Neural cell (in vitro differentiated cells): ENCODE results near the gene GAB1. TPM values are rescaled to one million over a fixed set of nuclear protein-coding genes. Genes with fewer than 3 reads are reported as not detected.

Experiments
- H2AFZ ChIP-seq: fragments of 200-600, 300-800 bp; sonication (generic), shearing (Covaris generic); 2 replicates; pipeline ENCODE4 v1.6.0; 2014; ENCODE audit warnings: low read depth, mild to moderate bottlenecking, antibody characterized with exemption, low read length, moderate library complexity
- H3F3A ChIP-seq: fragments of 200-600 bp; shearing (Covaris generic); 2 replicates; pipeline ENCODE4 v1.6.1; 2016; ENCODE audit warnings: mild to moderate bottlenecking, moderate library complexity, mixed read lengths, antibody characterized with exemption, low read length; ENCODE audit not compliant: insufficient read depth, poor library complexity, severe bottlenecking
- H3K27ac ChIP-seq: fragments of 200-600, 300-800 bp; sonication (generic), shearing (Covaris generic); 2 replicates; pipeline ENCODE4 v1.5.1; 2014; ENCODE audit warnings: mild to moderate bottlenecking, low read length, moderate library complexity
- H3K27me3 ChIP-seq: fragments of 300-800, 200-600 bp; sonication (generic), shearing (Covaris generic); 2 replicates; pipeline ENCODE4 v1.6.0; 2014; ENCODE audit warnings: mild to moderate bottlenecking, low read depth, low read length, moderate library complexity; ENCODE audit not compliant: insufficient read depth
- H3K36me3 ChIP-seq: fragments of 300-800, 200-600 bp; sonication (generic), shearing (Covaris generic); 2 replicates; pipeline ENCODE4 v1.5.1; 2014; ENCODE audit warnings: mild to moderate bottlenecking, antibody characterized with exemption, low read length, moderate library complexity; ENCODE audit not compliant: insufficient read depth
- H3K4me2 ChIP-seq: fragments of 300-800, 200-600 bp; sonication (generic), shearing (Covaris generic); 2 replicates; pipeline ENCODE4 v1.6.0; 2014; ENCODE audit warnings: mild to moderate bottlenecking, low read length
- H3K4me3 ChIP-seq: fragments of 300-800, 200-600 bp; sonication (generic), shearing (Covaris generic); 2 replicates; pipeline ENCODE4 v1.5.1; 2014; ENCODE audit warnings: mild to moderate bottlenecking, low read length, moderate library complexity
- H3K79me2 ChIP-seq: fragments of 200-600 bp; shearing (Covaris generic); replicated peaks from 2 replicates; pipeline ENCODE4 v1.6.0; 2014; ENCODE audit warnings: mild to moderate bottlenecking, low read length, moderate library complexity; ENCODE audit not compliant: insufficient read depth
- H3K9ac ChIP-seq: fragments of 300-800, 200-600 bp; sonication (generic), shearing (Covaris generic); 2 replicates; pipeline ENCODE4 v1.6.1; 2016; ENCODE audit warnings: mild to moderate bottlenecking, low read length, mixed read lengths
- H3K9me2 ChIP-seq: fragments of 200-600 bp; shearing (Covaris generic); 2 replicates; pipeline ENCODE4 v1.6.1; 2016; ENCODE audit warnings: mild to moderate bottlenecking, low read length, mixed read lengths; ENCODE audit not compliant: insufficient read depth
- H3K9me3 ChIP-seq: fragments of 200-600, 300-800 bp; sonication (generic), shearing (Covaris generic); 2 replicates; pipeline ENCODE4 v1.6.1; 2016; ENCODE audit warnings: mild to moderate bottlenecking, mixed run types, low read length, moderate library complexity, mixed read lengths
- H4K20me1 ChIP-seq: fragments of 200-600 bp; shearing (Covaris generic); 2 replicates; pipeline ENCODE4 v1.6.1; 2016; ENCODE audit warnings: mild to moderate bottlenecking, mixed run types; ENCODE audit not compliant: insufficient read depth
- EP300 ChIP-seq: fragments of 450-650 bp; conservative IDR thresholded peaks from 2 replicates; pipeline ENCODE4 v1.6.1; 2014; ENCODE audit warnings: antibody characterized with exemption, mild to moderate bottlenecking, moderate library complexity; ENCODE audit not compliant: poor library complexity, severe bottlenecking
- EZH2 ChIP-seq: fragments of 200-600, 300-800 bp; shearing (Covaris generic), sonication (generic); IDR thresholded peaks from 2 replicates; pipeline ENCODE4 v1.6.1; 2014; ENCODE audit warnings: antibody characterized with exemption, low read length, borderline replicate concordance, mild to moderate bottlenecking; ENCODE audit not compliant: insufficient read depth, poor library complexity, severe bottlenecking
- MXI1 ChIP-seq: fragments of 450-650 bp; conservative IDR thresholded peaks from 2 replicates; pipeline ENCODE4 v1.6.1; 2014; ENCODE audit warnings: antibody characterized with exemption, mild to moderate bottlenecking; ENCODE audit not compliant: poor library complexity, severe bottlenecking
- POLR2AphosphoS5 ChIP-seq: IDR thresholded peaks from 2 replicates; pipeline ENCODE4 v1.6.1; 2012
- RAD21 ChIP-seq: fragments of 450-650 bp; conservative IDR thresholded peaks from 2 replicates; pipeline ENCODE4 v1.6.1; 2014; ENCODE audit warnings: antibody characterized with exemption, mild to moderate bottlenecking, moderate library complexity
- SMC3 ChIP-seq: fragments of 450-650 bp; conservative IDR thresholded peaks from 2 replicates; pipeline ENCODE4 v1.6.1; 2014; ENCODE audit warnings: antibody characterized with exemption, mild to moderate bottlenecking, moderate library complexity; ENCODE audit not compliant: poor library complexity
- TAF1 ChIP-seq: IDR thresholded peaks from 2 replicates; pipeline ENCODE4 v1.6.1; 2012; ENCODE audit warnings: low read depth
- polyA plus RNA-seq: library from polyadenylated mRNA; depleted of rRNA; stranded (reverse); fragments of >200 nt; gene quantifications from 2 replicates; pipeline ENCODE4 v1.2.3, GENCODE V29; 2014
- TF ChIP-seq, protein P1 (sequence below): IDR thresholded peaks from 2 replicates; pipeline ENCODE4 v1.6.1; 2012; ENCODE audit warnings: borderline replicate concordance
- TF ChIP-seq, protein P2 (sequence below): fragments of 450-650 bp; IDR thresholded peaks from 2 replicates; pipeline ENCODE4 v1.5.1; 2014; ENCODE audit warnings: antibody characterized with exemption, mild to moderate bottlenecking, moderate library complexity; ENCODE audit not compliant: poor library complexity, severe bottlenecking

Gene GAB1
- polyA plus RNA-seq, 1 donor from 2014 or later: 2.4 TPM

DNA sequence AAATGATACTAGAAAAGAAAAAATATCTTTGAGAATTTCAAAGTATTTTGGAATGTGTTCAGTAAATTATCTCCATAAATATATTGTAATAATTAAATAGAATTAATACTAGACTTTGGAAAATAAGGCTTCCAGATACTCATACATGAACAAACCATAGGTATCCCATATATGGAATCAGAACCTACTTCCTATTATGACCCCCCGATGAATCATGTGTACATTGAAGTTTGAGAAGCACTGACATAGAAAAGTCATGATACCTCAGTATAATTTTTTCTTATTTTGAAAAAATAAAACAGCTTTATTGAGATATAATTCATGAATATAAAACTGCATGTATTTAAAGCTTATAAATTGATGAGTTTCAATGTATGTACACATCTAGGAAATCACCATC is 149.6 kb downstream of the GAB1 start:
- no peak overlapping the region for H3K4me2 ChIP-seq
- H3K36me3 ChIP-seq: no peaks in the 10 kb centered on the region
- H4K20me1 ChIP-seq: no peaks in the 10 kb centered on the region
- H3K9ac ChIP-seq: no peak overlapping the region
- H3K79me2 ChIP-seq: no peaks in the 10 kb centered on the region
- no peaks in the 10 kb centered on the region for H3K27me3 ChIP-seq
- H3F3A ChIP-seq: no peaks in the 10 kb centered on the region
- TF ChIP-seq RAD21: no peak
- TF ChIP-seq MXI1: no peak
- TF ChIP-seq, protein P1, sequence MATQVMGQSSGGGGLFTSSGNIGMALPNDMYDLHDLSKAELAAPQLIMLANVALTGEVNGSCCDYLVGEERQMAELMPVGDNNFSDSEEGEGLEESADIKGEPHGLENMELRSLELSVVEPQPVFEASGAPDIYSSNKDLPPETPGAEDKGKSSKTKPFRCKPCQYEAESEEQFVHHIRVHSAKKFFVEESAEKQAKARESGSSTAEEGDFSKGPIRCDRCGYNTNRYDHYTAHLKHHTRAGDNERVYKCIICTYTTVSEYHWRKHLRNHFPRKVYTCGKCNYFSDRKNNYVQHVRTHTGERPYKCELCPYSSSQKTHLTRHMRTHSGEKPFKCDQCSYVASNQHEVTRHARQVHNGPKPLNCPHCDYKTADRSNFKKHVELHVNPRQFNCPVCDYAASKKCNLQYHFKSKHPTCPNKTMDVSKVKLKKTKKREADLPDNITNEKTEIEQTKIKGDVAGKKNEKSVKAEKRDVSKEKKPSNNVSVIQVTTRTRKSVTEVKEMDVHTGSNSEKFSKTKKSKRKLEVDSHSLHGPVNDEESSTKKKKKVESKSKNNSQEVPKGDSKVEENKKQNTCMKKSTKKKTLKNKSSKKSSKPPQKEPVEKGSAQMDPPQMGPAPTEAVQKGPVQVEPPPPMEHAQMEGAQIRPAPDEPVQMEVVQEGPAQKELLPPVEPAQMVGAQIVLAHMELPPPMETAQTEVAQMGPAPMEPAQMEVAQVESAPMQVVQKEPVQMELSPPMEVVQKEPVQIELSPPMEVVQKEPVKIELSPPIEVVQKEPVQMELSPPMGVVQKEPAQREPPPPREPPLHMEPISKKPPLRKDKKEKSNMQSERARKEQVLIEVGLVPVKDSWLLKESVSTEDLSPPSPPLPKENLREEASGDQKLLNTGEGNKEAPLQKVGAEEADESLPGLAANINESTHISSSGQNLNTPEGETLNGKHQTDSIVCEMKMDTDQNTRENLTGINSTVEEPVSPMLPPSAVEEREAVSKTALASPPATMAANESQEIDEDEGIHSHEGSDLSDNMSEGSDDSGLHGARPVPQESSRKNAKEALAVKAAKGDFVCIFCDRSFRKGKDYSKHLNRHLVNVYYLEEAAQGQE: no peak
- no peak for TF ChIP-seq EP300
- no peak for TF ChIP-seq EZH2
- TF ChIP-seq SMC3: no peak
- TF ChIP-seq TAF1: no peak
- no peak for TF ChIP-seq POLR2AphosphoS5
- TF ChIP-seq, protein P2, sequence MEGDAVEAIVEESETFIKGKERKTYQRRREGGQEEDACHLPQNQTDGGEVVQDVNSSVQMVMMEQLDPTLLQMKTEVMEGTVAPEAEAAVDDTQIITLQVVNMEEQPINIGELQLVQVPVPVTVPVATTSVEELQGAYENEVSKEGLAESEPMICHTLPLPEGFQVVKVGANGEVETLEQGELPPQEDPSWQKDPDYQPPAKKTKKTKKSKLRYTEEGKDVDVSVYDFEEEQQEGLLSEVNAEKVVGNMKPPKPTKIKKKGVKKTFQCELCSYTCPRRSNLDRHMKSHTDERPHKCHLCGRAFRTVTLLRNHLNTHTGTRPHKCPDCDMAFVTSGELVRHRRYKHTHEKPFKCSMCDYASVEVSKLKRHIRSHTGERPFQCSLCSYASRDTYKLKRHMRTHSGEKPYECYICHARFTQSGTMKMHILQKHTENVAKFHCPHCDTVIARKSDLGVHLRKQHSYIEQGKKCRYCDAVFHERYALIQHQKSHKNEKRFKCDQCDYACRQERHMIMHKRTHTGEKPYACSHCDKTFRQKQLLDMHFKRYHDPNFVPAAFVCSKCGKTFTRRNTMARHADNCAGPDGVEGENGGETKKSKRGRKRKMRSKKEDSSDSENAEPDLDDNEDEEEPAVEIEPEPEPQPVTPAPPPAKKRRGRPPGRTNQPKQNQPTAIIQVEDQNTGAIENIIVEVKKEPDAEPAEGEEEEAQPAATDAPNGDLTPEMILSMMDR: no peak
- no peak overlapping the region for H2AFZ ChIP-seq
- no peak overlapping the region for H3K27ac ChIP-seq
- no peaks in the 10 kb centered on the region for H3K9me3 ChIP-seq
- H3K9me2 ChIP-seq: no peaks in the 10 kb centered on the region
- no peak overlapping the region for H3K4me3 ChIP-seq

DNA sequence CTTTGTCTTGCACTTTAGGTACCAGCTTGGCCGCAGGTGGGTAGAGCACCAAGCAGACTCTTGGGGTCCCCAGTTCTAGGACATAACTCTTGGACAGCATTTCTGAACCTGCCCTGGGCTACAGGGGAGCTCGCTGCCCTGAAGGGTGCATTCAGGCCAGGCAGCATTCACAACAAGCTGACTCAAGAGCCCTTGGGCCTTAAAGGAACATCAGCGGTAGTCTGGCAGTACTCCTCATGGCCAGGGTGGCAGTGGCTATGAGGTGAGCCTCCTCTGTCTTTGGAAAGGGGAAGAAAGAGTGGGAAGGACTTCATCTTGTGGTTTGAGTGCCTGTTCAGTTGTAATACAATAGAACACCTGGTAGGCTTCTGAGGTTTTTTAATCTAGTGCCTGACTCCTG is 152.0 kb downstream of the GAB1 start:
- Histone ChIP-seq H3K4me3 (no peak overlapping the region), H3K36me3 (no peaks in the 10 kb centered on the region), H3F3A (no peaks in the 10 kb centered on the region), H3K9me2 (no peaks in the 10 kb centered on the region), H3K9me3 (no peaks in the 10 kb centered on the region), H4K20me1 (no peaks in the 10 kb centered on the region), H3K9ac (no peak overlapping the region), H3K4me2 (no peak overlapping the region), H3K79me2 (no peaks in the 10 kb centered on the region), H3K27ac (no peak overlapping the region), H2AFZ (no peak overlapping the region), H3K27me3 (no peaks in the 10 kb centered on the region)
- TF ChIP-seq TAF1: no peak
- TF ChIP-seq EP300: no peak
- TF ChIP-seq, protein P2: no peak
- TF ChIP-seq, protein P1: no peak
- TF ChIP-seq MXI1: no peak
- no peak for TF ChIP-seq SMC3
- TF ChIP-seq EZH2: no peak
- no peak for TF ChIP-seq RAD21
- TF ChIP-seq POLR2AphosphoS5: no peak
